GM12864 (cell line): ENCODE data around the gene ACVR1C.

Source experiments
- DNase-seq: peaks from one replicate; pipeline ENCODE4 v3.0.0-alpha.2; 2011; ENCODE audit warnings: low read depth
- H3K4me3 ChIP-seq: 2 replicates; pipeline ENCODE4 v1.5.1; 2011; ENCODE audit warnings: mild to moderate bottlenecking, low read depth, low read length, control low read depth
- TF ChIP-seq, protein P1 (sequence below): IDR thresholded peaks from 2 replicates; pipeline ENCODE4 v1.5.1; 2011; ENCODE audit warnings: low read depth, mild to moderate bottlenecking, moderate library complexity, low read length, control low read depth, inconsistent platforms; ENCODE audit errors: missing control alignments

Gene ACVR1C

DNA sequence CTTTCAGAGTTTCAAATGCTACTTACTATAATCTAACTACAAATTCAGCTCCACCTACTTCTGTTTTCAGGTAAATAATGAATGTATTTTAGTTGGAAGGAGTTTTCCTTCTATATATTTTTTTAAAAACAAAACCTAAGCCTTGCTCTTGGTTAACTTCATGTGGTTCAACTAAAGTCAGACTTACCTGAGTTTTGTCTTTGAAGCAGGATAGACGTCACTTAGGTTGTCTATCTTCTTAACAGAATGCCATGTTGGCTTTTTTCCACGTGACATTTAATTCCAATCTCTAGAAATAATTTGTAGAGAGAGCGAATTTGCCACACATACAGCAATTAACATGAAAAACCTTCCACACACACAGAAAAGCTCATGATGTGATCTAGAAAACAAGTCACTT is 140.9 kb downstream of the ACVR1C start:
- H3K4me3 ChIP-seq: no peak overlapping the region
- TF ChIP-seq, protein P1, sequence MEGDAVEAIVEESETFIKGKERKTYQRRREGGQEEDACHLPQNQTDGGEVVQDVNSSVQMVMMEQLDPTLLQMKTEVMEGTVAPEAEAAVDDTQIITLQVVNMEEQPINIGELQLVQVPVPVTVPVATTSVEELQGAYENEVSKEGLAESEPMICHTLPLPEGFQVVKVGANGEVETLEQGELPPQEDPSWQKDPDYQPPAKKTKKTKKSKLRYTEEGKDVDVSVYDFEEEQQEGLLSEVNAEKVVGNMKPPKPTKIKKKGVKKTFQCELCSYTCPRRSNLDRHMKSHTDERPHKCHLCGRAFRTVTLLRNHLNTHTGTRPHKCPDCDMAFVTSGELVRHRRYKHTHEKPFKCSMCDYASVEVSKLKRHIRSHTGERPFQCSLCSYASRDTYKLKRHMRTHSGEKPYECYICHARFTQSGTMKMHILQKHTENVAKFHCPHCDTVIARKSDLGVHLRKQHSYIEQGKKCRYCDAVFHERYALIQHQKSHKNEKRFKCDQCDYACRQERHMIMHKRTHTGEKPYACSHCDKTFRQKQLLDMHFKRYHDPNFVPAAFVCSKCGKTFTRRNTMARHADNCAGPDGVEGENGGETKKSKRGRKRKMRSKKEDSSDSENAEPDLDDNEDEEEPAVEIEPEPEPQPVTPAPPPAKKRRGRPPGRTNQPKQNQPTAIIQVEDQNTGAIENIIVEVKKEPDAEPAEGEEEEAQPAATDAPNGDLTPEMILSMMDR: no peak
- no peak for DNase-seq

DNA sequence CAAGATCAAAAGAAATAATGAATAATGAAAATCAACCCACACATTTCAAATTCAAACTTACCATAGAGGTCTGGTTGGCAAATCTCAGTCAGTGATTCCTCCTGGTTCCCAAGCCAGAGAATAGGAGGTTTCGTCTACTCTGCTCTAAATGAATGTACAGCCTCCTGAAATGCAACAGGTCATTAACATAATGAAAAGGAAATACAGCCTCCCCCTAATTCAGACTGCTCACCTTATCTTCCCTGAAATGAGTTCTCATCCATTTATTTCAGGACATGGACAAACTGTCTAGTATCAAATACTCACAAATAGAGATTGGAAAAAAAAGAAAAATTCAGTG is 141.4 kb downstream of the ACVR1C start:
- TF ChIP-seq, protein P1: no peak
- DNase-seq: no peak
- no peak overlapping the region for H3K4me3 ChIP-seq

DNA sequence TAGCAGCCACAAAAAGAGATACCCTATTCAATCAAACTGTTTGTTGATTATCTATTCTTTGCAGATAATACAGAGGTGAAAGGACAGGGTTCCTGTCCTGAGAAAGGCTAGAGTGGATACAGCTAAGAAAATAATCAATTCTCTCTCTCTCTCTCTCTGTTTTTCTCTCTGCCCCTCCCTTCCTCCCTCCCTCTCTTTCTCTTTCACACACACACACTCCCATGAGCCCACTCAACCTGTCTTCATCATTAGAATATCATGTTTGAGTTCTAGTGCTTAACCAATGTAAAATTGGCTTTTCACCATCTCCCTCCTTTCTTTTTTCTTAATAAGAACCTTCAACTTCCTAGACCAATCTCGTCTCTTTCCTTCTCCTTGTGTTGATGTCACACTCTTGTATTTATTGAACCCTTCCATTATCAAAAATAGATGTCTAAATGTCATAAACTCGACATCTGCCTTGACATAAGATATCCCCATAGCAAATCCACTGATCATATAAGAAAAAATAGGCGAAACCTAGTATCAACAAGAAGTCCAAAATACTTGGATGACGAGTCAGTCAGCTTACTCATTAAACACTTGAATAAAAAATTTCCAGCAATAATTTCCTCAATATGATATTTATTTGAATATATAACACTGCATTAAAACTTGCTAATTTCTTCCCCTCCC is 141.9 kb downstream of the ACVR1C start:
- H3K4me3 ChIP-seq: no peak overlapping the region
- no peak for DNase-seq
- TF ChIP-seq, protein P1: no peak

DNA sequence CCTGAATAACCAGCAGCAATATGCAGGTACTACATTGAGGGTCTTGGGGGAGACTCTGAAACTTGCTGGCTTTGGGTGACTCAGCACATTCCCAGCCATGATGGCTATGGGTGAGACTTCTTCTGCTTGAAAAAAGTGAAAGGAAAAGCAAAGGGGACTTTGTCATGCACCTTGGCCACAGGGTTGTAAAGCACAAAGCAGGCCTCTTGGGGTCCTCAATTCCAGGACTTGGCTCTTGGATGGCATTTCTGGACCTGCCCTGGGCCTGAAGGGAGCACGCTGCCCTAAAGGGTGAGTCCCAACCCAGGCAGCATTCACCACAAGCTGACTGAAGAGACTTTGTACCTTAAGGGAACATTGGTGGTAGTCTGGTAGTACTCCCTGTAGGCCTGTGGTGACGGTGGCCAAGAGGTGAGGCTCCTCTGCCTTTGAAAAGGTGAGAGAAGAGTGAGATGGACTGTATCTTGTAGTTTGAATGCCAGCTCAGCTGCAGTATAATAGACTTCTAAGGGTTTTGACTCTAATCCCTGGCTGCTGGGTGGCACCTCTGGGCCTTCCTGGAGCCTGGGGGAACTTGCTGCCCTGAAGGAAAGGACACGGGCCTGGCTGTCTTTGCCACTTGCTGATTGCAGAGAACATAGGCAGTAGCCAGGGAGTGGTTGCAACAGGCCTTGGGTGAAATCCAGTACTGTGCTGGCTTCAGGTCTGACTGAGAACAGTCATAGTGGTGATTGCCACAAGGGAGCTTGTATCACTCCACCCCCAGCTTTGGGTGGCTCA is 148.3 kb downstream of the ACVR1C start:
- TF ChIP-seq, protein P1: no peak
- DNase-seq: no peak
- no peak overlapping the region for H3K4me3 ChIP-seq

DNA sequence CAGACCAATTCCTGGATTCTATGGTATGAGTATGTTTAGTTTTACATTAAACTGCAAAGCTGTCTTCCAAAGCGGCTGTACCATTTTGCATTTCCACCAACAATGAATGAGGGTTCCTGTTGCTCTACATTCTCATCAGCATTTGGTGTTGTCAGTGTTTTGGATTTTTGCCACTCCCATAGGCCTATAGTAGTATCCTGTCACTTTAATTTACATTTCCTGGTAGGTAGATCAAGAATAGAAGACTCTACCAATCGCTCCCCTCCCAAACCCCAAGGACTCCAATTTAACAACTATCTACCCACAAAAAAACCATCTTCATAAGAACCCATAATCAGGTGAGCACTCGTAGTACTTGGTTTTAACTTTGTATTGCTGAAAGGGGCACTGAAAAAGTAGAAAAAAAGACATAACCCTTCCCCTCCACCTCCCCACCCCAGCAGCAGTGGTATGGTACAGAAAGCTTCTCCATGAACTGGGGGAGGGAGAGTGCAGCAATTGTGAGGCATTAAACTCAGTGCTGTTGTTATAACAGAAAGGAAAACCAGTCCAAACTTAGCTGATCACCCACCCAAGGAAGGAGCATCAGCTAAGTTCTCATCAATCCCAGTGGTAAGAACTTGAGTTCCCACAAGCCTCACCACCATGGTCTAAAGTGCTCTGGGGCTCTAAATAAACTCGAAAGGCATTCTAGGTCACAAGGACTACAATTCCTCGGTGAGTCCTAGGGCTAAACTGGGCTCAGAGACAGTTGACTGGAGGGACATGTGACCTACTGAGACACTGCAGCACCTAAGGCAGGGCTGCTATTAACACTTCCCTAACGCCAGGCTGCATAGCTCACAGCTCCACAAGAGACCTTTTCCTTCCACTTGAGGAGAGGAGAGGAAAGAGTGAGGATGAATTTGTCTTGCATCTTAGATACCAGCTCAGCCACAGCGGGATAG is 149.3 kb downstream of the ACVR1C start:
- DNase-seq: no peak
- TF ChIP-seq, protein P1: no peak
- H3K4me3 ChIP-seq: no peak overlapping the region

DNA sequence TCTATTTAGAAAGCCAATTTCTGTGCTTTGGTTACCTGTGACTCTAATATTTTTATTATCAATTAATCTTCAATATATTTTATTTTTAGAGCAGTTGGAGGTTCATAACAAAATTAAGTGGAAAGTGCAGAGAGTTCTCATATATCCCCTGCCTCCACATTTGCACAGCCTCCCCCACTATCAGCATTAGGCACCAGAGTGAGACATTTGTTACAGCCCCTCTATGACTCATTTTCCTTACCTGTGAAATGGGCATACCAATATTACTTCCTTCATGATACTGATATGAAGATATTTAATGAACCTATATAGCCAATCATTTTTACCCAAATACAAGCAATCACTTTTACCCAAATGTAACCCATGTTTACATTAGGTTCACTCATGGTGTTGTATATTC is 150.7 kb downstream of the ACVR1C start:
- TF ChIP-seq, protein P1: no peak
- DNase-seq: no peak
- no peak overlapping the region for H3K4me3 ChIP-seq
